HepG2 (cell line): ENCODE results near the gene KRT32. TPM values are rescaled to one million over a fixed set of nuclear protein-coding genes. Genes with fewer than 3 reads are reported as not detected.

ENCODE experiments used
- ATAC-seq: fragments of 200-7000 bp; cut with Tn5 transposase; 3 replicates; pipeline ENCODE4 v1.9.1; 2020; ENCODE audit warnings: mild to moderate bottlenecking, moderate library complexity
- BruUV-seq: library from RNA; stranded (reverse); fragments of 400-500 nt; replicated peaks from 2 replicates; lab custom pipeline; 2021; lab: Mats Ljungman, UMichigan
- CTCF ChIA-PET: fragments of 300-600 bp; formaldehyde crosslinking; extraction: SDS; loops from one replicate; lab custom pipeline; 2021; ENCODE audit warnings: low total read pairs, inconsistent platforms, low intra/inter-chr PET ratio; lab: Yijun Ruan, JAX
- POLR2A ChIA-PET: fragments of 350-600 bp; sonication (Branson Sonifier 250); formaldehyde crosslinking; loops from one replicate; lab custom pipeline; 2020; ENCODE audit warnings: antibody characterized with exemption, inconsistent platforms; lab: Yijun Ruan, JAX
- DNase-seq: peaks from one replicate; pipeline ENCODE4 v3.0.0-alpha.2; 2015; ENCODE audit warnings: low spot score
- FAIRE-seq: peaks from 3 replicates; lab custom pipeline; 2011; peaks lifted over from hg19 to GRCh38; lab: Jason Lieb, UNC
- H2AFZ ChIP-seq: one replicate; pipeline ENCODE4 v1.6.1; 2011; ENCODE audit warnings: low read length, inconsistent platforms
- H3K27ac ChIP-seq: fragments of 300-600 bp; 3 replicates; pipeline ENCODE4 v1.8.0; 2011; ENCODE audit warnings: mixed run types, mild to moderate bottlenecking, mixed read lengths, low read length, inconsistent platforms; ENCODE audit not compliant: insufficient read depth; ENCODE audit errors: extremely low read length
- H3K27me3 ChIP-seq, 2 experiments: fragments of 200-600 bp in 1 of 2; 2 replicates in 1 of 2; 3 replicates in 1 of 2; pipeline versions ENCODE4 v1.6.0 to v1.8.0; 2011; ENCODE audit warnings: low read length in 2 of 2, mild to moderate bottlenecking in 2 of 2, moderate library complexity in 2 of 2, inconsistent platforms in 1 of 2; ENCODE audit not compliant: insufficient read depth in 2 of 2, control insufficient read depth in 1 of 2
- H3K36me3 ChIP-seq, 2 experiments: fragments of 200-600 bp in 1 of 2; replicated peaks in 1 of 2; 2 replicates in 1 of 2; 3 replicates in 1 of 2; pipeline versions ENCODE4 v1.5.1 to v1.8.0; 2011; ENCODE audit warnings: low read length in 2 of 2, inconsistent platforms in 1 of 2; ENCODE audit not compliant: insufficient read depth in 2 of 2, control insufficient read depth in 1 of 2
- H3K4me1 ChIP-seq: 2 replicates; pipeline ENCODE4 v1.5.1; 2012; ENCODE audit warnings: low read length, inconsistent platforms; ENCODE audit not compliant: insufficient read depth
- H3K4me2 ChIP-seq: 2 replicates; pipeline ENCODE4 v1.6.0; 2011; ENCODE audit warnings: low read depth, low read length, inconsistent platforms
- H3K4me3 ChIP-seq, 3 experiments: fragments of 200-600 bp in 1 of 3; sonication (generic), shearing (Covaris generic) in 1 of 3; replicated peaks in 1 of 3; 2 replicates each; pipeline ENCODE4 v1.5.1; 2011 to 2016; ENCODE audit warnings: low read length in 3 of 3, inconsistent platforms in 2 of 3, low read depth in 2 of 3, mild to moderate bottlenecking in 2 of 3, control low read depth in 1 of 3, mixed read lengths in 1 of 3; ENCODE audit not compliant: insufficient read depth in 1 of 3
- H3K79me2 ChIP-seq: one replicate; pipeline ENCODE4 v1.6.1; 2011; ENCODE audit warnings: low read length, inconsistent platforms; ENCODE audit not compliant: insufficient read depth
- H3K9ac ChIP-seq: 2 replicates; pipeline ENCODE4 v1.6.0; 2011; ENCODE audit warnings: mild to moderate bottlenecking, low read depth, low read length, inconsistent platforms; ENCODE audit not compliant: insufficient read depth
- H3K9me3 ChIP-seq: 2 replicates; pipeline ENCODE4 v1.5.1; 2012; ENCODE audit warnings: mild to moderate bottlenecking, low read length
- H4K20me1 ChIP-seq: 2 replicates; pipeline ENCODE4 v1.6.0; 2011; ENCODE audit warnings: inconsistent platforms, mild to moderate bottlenecking, low read length, moderate library complexity; ENCODE audit not compliant: insufficient read depth
- ATF4 ChIP-seq, 2 experiments: fragments of 450-650 bp in 1 of 2; sonication (generic) in 1 of 2; formaldehyde crosslinking; IDR thresholded peaks; 2 replicates each; pipeline versions ENCODE4 v1.5.0 to v1.8.0; 2020 to 2022; ENCODE audit warnings: mild to moderate bottlenecking in 1 of 2, missing genetic modification reagents in 1 of 2
- EZH2 ChIP-seq: conservative IDR thresholded peaks from 2 replicates; pipeline ENCODE4 v1.6.1; 2012; ENCODE audit warnings: mild to moderate bottlenecking, low read depth, low read length, moderate library complexity
- HNF4G ChIP-seq, 2 experiments: sonication (generic) in 1 of 2; formaldehyde crosslinking in 1 of 2; IDR thresholded peaks; 2 replicates each; pipeline versions ENCODE4 v1.4.0 to v1.6.1; 2011 to 2020; ENCODE audit warnings: borderline replicate concordance in 2 of 2, low read depth in 2 of 2, mild to moderate bottlenecking in 2 of 2, low read length in 1 of 2, missing genetic modification reagents in 1 of 2, moderate library complexity in 1 of 2
- HNRNPUL1 ChIP-seq: fragments of 200-400 bp; formaldehyde crosslinking; IDR thresholded peaks from 2 replicates; pipeline ENCODE4 v1.6.1; 2017; ENCODE audit warnings: low read depth, mild to moderate bottlenecking, low read length, moderate library complexity
- HOXA3 ChIP-seq: sonication (generic); formaldehyde crosslinking; IDR thresholded peaks from 2 replicates; pipeline ENCODE4 v1.5.0; 2020; ENCODE audit warnings: missing genetic modification reagents
- MED1 ChIP-seq: sonication (generic); formaldehyde crosslinking; IDR thresholded peaks from 2 replicates; pipeline ENCODE4 v1.4.0; 2020; ENCODE audit warnings: missing genetic modification reagents
- PRDM10 ChIP-seq: sonication (generic); formaldehyde crosslinking; IDR thresholded peaks from 2 replicates; pipeline ENCODE4 v1.4.0; 2020; ENCODE audit warnings: low read depth, missing genetic modification reagents
- RAD21 ChIP-seq: fragments of 450-650 bp; formaldehyde crosslinking; IDR thresholded peaks from 2 replicates; pipeline ENCODE4 v1.5.0; 2020; ENCODE audit warnings: mild to moderate bottlenecking
- SCMH1 ChIP-seq: sonication (generic); formaldehyde crosslinking; IDR thresholded peaks from 2 replicates; pipeline ENCODE4 v1.9.0; 2021; ENCODE audit warnings: missing genetic modification reagents, mild to moderate bottlenecking, borderline replicate concordance
- SP1 ChIP-seq, 2 experiments: fragments of 450-650 bp in 1 of 2; sonication (generic) in 1 of 2; formaldehyde crosslinking in 1 of 2; IDR thresholded peaks; 2 replicates each; pipeline versions ENCODE4 v1.4.0 to v1.6.1; 2016 to 2020; ENCODE audit warnings: missing genetic modification reagents in 1 of 2
- ZBTB38 ChIP-seq: sonication (generic); formaldehyde crosslinking; IDR thresholded peaks from 2 replicates; pipeline ENCODE4 v1.5.1; 2020; ENCODE audit warnings: mild to moderate bottlenecking, missing genetic modification reagents
- ZBTB43 ChIP-seq: sonication (generic); formaldehyde crosslinking; conservative IDR thresholded peaks from 2 replicates; pipeline ENCODE4 v1.4.0; 2020; ENCODE audit warnings: missing genetic modification reagents
- ZFP90 ChIP-seq: sonication (generic); formaldehyde crosslinking; IDR thresholded peaks from 2 replicates; pipeline ENCODE4 v1.8.0; 2022; ENCODE audit warnings: missing genetic modification reagents, mild to moderate bottlenecking, inconsistent platforms, borderline replicate concordance
- ZKSCAN1 ChIP-seq: fragments of 150-350 bp; IDR thresholded peaks from 2 replicates; pipeline ENCODE4 v1.6.1; 2014; ENCODE audit warnings: low read length
- ZNF253 ChIP-seq: sonication (generic); formaldehyde crosslinking; IDR thresholded peaks from 2 replicates; pipeline ENCODE4 v1.8.0; 2022; ENCODE audit warnings: mild to moderate bottlenecking, missing genetic modification reagents, borderline replicate concordance
- ZNF274 ChIP-seq: sonication (generic); formaldehyde crosslinking; IDR thresholded peaks from 2 replicates; pipeline ENCODE4 v1.5.1; 2020; ENCODE audit warnings: mild to moderate bottlenecking, missing genetic modification reagents
- ZNF678 ChIP-seq: sonication (generic); formaldehyde crosslinking; IDR thresholded peaks from 2 replicates; pipeline ENCODE4 v1.4.0; 2020; ENCODE audit warnings: mild to moderate bottlenecking, missing genetic modification reagents
- ZNF766 ChIP-seq: sonication (generic); formaldehyde crosslinking; IDR thresholded peaks from 2 replicates; pipeline ENCODE4 v1.5.0; 2020; ENCODE audit warnings: missing genetic modification reagents, borderline replicate concordance
- WGBS: methylation state at CpG from one replicate; pipeline ENCODE4 v1.1.6; 2017; ENCODE audit warnings: low lambda C conversion rate; 5-methylcytosine and 5-hydroxymethylcytosine counted together
- in situ Hi-C: cut with HindIII; loops from 2 replicates; pipeline ENCODE4 v1.10.0; 2017; ENCODE audit warnings: low pct_unique_long_range_greater_than_20kb; ENCODE audit not compliant: extremely low pct_ligation_motif_present
- intact Hi-C: fragments of 100-400 bp; cut with micrococcal nuclease; formaldehyde crosslinking; loops from one replicate; pipeline ENCODE4 v1.10.0; 2022; ENCODE audit not compliant: unreplicated experiment
- polyA plus RNA-seq, 8 experiments: library from polyadenylated mRNA; depleted of rRNA in 3 of 8; stranded (reverse) in 7 of 8; unstranded in 1 of 8; fragments of >200 nt; fragmentation: Illumina TruSeq in 4 of 8; extraction: Trizol in 4 of 8; gene quantifications; 2 replicates each; pipeline versions ENCODE4 v1.2.1 to v1.2.3, GENCODE V29; 2011 to 2016; ENCODE audit warnings: low read depth in 4 of 8, missing spikeins in 1 of 8, mixed read lengths in 1 of 8; ENCODE audit not compliant: insufficient read depth in 1 of 8
- total RNA-seq, 5 experiments: library from RNA; depleted of rRNA; stranded (reverse); fragments of >200 nt; fragmentation: Illumina TruSeq; extraction: Trizol; gene quantifications; 2 replicates each; pipeline ENCODE4 v1.2.3, GENCODE V29; 2016; ENCODE audit warnings: low read depth in 1 of 5

The KRT32 gene
- total and polyA plus RNA-seq, 2 of the 13 experiments (the other 11 are each of a cell fraction or from before 2014, with no cell fraction given): not detected

- Histone ChIP-seq H3K4me1 (no peaks in the 10 kb centered on the region), H3K9me3 (no peaks in the 10 kb centered on the region), H3K27ac (no peak overlapping the region), H3K4me2 (no peak overlapping the region), H3K36me3 (no peaks in the 10 kb centered on the region), H3K27me3 (peaks cover 2 to 28% of the 10 kb centered on the region in 2 experiments; a peak in 3 of 5 replicates), H3K4me3 (no peak overlapping the region), H3K79me2 (no peaks in the 10 kb centered on the region), H3K9ac (no peak overlapping the region), H2AFZ (no peak overlapping the region), H4K20me1 (no peaks in the 10 kb centered on the region)
- in situ Hi-C loops: no loop called here
- WGBS: 44% methylated on average over 4 of the region's 4 CpGs
- ChIA-PET CTCF (no interaction called here), POLR2A (no interaction called here)
- DNase-seq: no peak
- no peak for ATAC-seq
- FAIRE-seq: no peak
- TF ChIP-seq ATF4 (CRISPR knock-in tag; IDR thresholded peaks at IDR 0.05) (no peak), HNRNPUL1 (no peak), PRDM10 (CRISPR knock-in tag) (no peak), MED1 (CRISPR knock-in tag) (no peak), SP1 (IDR thresholded peaks at IDR 0.05) (no peak), SP1 (CRISPR knock-in tag; IDR thresholded peaks at IDR 0.05) (no peak), HOXA3 (CRISPR knock-in tag) (no peak), ZNF274 (no peak), ZNF253 (CRISPR knock-in tag) (no peak), HNF4G (IDR thresholded peaks at IDR 0.05; ENCODE audit: borderline replicate concordance, low read depth, low read length) (no peak), HNF4G (CRISPR knock-in tag; IDR thresholded peaks at IDR 0.05; ENCODE audit: borderline replicate concordance, low read depth) (no peak), SCMH1 (CRISPR knock-in tag) (no peak), ZNF766 (CRISPR knock-in tag) (no peak), ZNF678 (CRISPR knock-in tag) (no peak), ZBTB38 (CRISPR knock-in tag) (no peak), RAD21 (CRISPR knock-in tag) (no peak), EZH2 (no peak), ZFP90 (CRISPR knock-in tag) (no peak), ZBTB43 (CRISPR knock-in tag) (no peak), ZKSCAN1 (no peak)
- BruUV-seq: no TSS peak
- intact Hi-C loops: no loop called here
Measured at GRCh38 chr17:41475421-41475820, 8.2 kb upstream of the KRT32 start.
